ENCODE results near the gene FAM98A. TPM values are rescaled to one million over a fixed set of nuclear protein-coding genes. Genes with fewer than 3 reads are reported as not detected.

FAM98A gene
- polyA plus RNA-seq, 3 donors = 1.9 to 9.6 (median 7.1) TPM

- peaks cover 0 to 4% (median 0%) of the 10 kb centered on the region in 7 donors for H3K9me3 Mint-ChIP-seq
- Histone ChIP-seq H3K4me1 (ENCODE audit: control insufficient read depth in 1 of 2, insufficient read depth in 2 of 2, low read length in 2 of 2) (no peaks in the 10 kb centered on the region), H3K4me2 (replicated peaks; ENCODE audit: extremely low read depth, low read length, poor library complexity, severe bottlenecking) (no peak overlapping the region), H4K20me1 (ENCODE audit: insufficient read depth, low read length) (no peaks in the 10 kb centered on the region), H3K27ac (ENCODE audit: low read depth in 1 of 2, low read length in 2 of 2) (no peak overlapping the region), H3K79me2 (ENCODE audit: insufficient read depth, low read length) (no peaks in the 10 kb centered on the region), H2AFZ (ENCODE audit: insufficient read depth, low read depth, low read length, poor library complexity, severe bottlenecking) (no peak overlapping the region), H3K9ac (ENCODE audit: insufficient read depth, low read length, poor library complexity, severe bottlenecking) (no peak overlapping the region), H3K9me3 (replicated peaks in 1 of 2; ENCODE audit: control insufficient read depth in 1 of 2, insufficient read depth in 1 of 2, low read length in 2 of 2) (peaks cover 0 to 3% of the 10 kb centered on the region in 2 donors), H3K27me3 (ENCODE audit: control insufficient read depth in 2 of 2, insufficient read depth in 2 of 2, low read length in 2 of 2) (no peaks in the 10 kb centered on the region), H3K4me3 (replicated peaks in 1 of 3; ENCODE audit: low read depth in 2 of 3, low read length in 3 of 3) (no peak overlapping the region), H3K36me3 (replicated peaks in 1 of 2; ENCODE audit: control insufficient read depth in 1 of 2, insufficient read depth in 2 of 2, low read length in 2 of 2) (no peaks in the 10 kb centered on the region)
- H3K4me1 Mint-ChIP-seq = no peaks in the 10 kb centered on the region
- peaks cover 0 to 2% of the 10 kb centered on the region in 2 donors for H3K36me3 Mint-ChIP-seq
- TF ChIP-seq CTCF (IDR thresholded peaks at IDR 0.05) = no peak
- H3K27me3 Mint-ChIP-seq (ENCODE audit: low read depth in 3 of 3) = peaks cover 0 to 1% (median 0%) of the 10 kb centered on the region in 3 donors
- no peak overlapping the region for H3K27ac Mint-ChIP-seq
- H3K4me3 Mint-ChIP-seq = no peak overlapping the region
- no CpG with 5 or more reads among the region's 4 CpGs for WGBS (ENCODE audit: insufficient coverage)
- intact Hi-C loops (cut with micrococcal nuclease) = no loop called here
- DNase-seq = no peak
Observed at GRCh38 chr2:33541243-33541642, 57.9 kb downstream of the FAM98A start.

GRCh38 chr2:33535421-33535820, 63.7 kb downstream of the FAM98A start:
- H3K9me3 Mint-ChIP-seq = peaks cover 0 to 12% (median 0%) of the 10 kb centered on the region in 7 donors
- Histone ChIP-seq H3K9ac (ENCODE audit: insufficient read depth, low read length, poor library complexity, severe bottlenecking) (no peak overlapping the region), H3K79me2 (ENCODE audit: insufficient read depth, low read length) (no peaks in the 10 kb centered on the region), H3K9me3 (replicated peaks in 1 of 2; ENCODE audit: control insufficient read depth in 1 of 2, insufficient read depth in 1 of 2, low read length in 2 of 2) (peaks cover 0 to 3% of the 10 kb centered on the region in 2 donors), H4K20me1 (ENCODE audit: insufficient read depth, low read length) (no peaks in the 10 kb centered on the region), H3K4me3 (replicated peaks in 1 of 3; ENCODE audit: low read depth in 2 of 3, low read length in 3 of 3) (no peak overlapping the region), H3K27ac (ENCODE audit: low read depth in 1 of 2, low read length in 2 of 2) (no peak overlapping the region), H3K4me2 (replicated peaks; ENCODE audit: extremely low read depth, low read length, poor library complexity, severe bottlenecking) (no peak overlapping the region), H3K27me3 (ENCODE audit: control insufficient read depth in 2 of 2, insufficient read depth in 2 of 2, low read length in 2 of 2) (no peaks in the 10 kb centered on the region), H2AFZ (ENCODE audit: insufficient read depth, low read depth, low read length, poor library complexity, severe bottlenecking) (no peak overlapping the region), H3K4me1 (ENCODE audit: control insufficient read depth in 1 of 2, insufficient read depth in 2 of 2, low read length in 2 of 2) (no peaks in the 10 kb centered on the region), H3K36me3 (replicated peaks in 1 of 2; ENCODE audit: control insufficient read depth in 1 of 2, insufficient read depth in 2 of 2, low read length in 2 of 2) (no peaks in the 10 kb centered on the region)
- H3K4me3 Mint-ChIP-seq = no peak overlapping the region
- peaks cover 3% of the 10 kb centered on the region for H3K4me1 Mint-ChIP-seq
- WGBS (ENCODE audit: insufficient coverage) = 92% methylated on average over 2 of the region's 3 CpGs
- peaks cover 0 to 1% (median 0%) of the 10 kb centered on the region in 3 donors for H3K27me3 Mint-ChIP-seq (ENCODE audit: low read depth in 3 of 3)
- no peak for TF ChIP-seq CTCF (IDR thresholded peaks at IDR 0.05)
- intact Hi-C loops (cut with micrococcal nuclease) = no loop called here
- DNase-seq = no peak
- H3K27ac Mint-ChIP-seq = no peak overlapping the region
- peaks cover 0 to 2% of the 10 kb centered on the region in 2 donors for H3K36me3 Mint-ChIP-seq

Small RNA genes lying within 50 kb of the gene (small RNA-seq; reads per million reads assigned to genes)
- not detected for gene ATP6V0E1P3 (ENCODE audit: insufficient read length, low read depth)

Other genes with a start within 250 kb of the FAM98A start
- gene RASGRP3, start 122.7 kb downstream of the FAM98A start, polyA plus RNA-seq = under 1 TPM; 0.62 to 0.89 (median 0.84) TPM